AG04450 (cell line): ENCODE results near the gene PCDHGB2. TPM values are rescaled to one million over a fixed set of nuclear protein-coding genes. Genes with fewer than 3 reads are reported as not detected.
"Not testable (repeated sequence)": the region's sequence is repeated elsewhere in the genome, so short reads cannot be mapped to it uniquely, and the experiment has no call there.

Experiments
- CTCF ChIA-PET: fragments of 300-600, 350-600 bp; formaldehyde crosslinking; extraction: SDS; loops from one replicate; lab custom pipeline; 2022; ENCODE audit warnings: antibody characterized with exemption, inconsistent platforms; lab: Charles Lee
- POLR2A ChIA-PET: fragments of 350-600 bp; formaldehyde crosslinking; extraction: SDS; loops from one replicate; lab custom pipeline; 2021; ENCODE audit warnings: antibody characterized with exemption, inconsistent platforms; lab: Yijun Ruan, JAX
- DNase-seq: peaks from one replicate; pipeline ENCODE4 v3.0.0-alpha.2; 2011; ENCODE audit warnings: low read depth, low spot score
- H3K27ac ChIP-seq: one replicate; pipeline ENCODE4 v1.5.1; 2012; ENCODE audit warnings: low read depth, low read length, control low read depth
- H3K27me3 ChIP-seq: one replicate; pipeline ENCODE4 v1.6.0; 2012; ENCODE audit warnings: low read length; ENCODE audit not compliant: control insufficient read depth, insufficient read depth
- H3K4me3 ChIP-seq: 2 replicates; pipeline ENCODE4 v1.5.1; 2011; ENCODE audit warnings: mild to moderate bottlenecking, low read depth, low read length, control low read depth
- H3K9me3 ChIP-seq: 2 replicates; pipeline ENCODE4 v1.5.1; 2012; ENCODE audit warnings: low read length; ENCODE audit not compliant: control insufficient read depth, insufficient read depth
- CTCF ChIP-seq: IDR thresholded peaks from 2 replicates; pipeline ENCODE4 v1.5.1; 2011; ENCODE audit warnings: low read depth, low read length, control low read depth, inconsistent platforms
- polyA minus RNA-seq: library from RNA; depleted of rRNA, polyadenylated mRNA; stranded (reverse); fragments of >200 nt; gene quantifications from 2 replicates; pipeline ENCODE4 v1.2.3, GENCODE V29; 2011; rRNA and poly(A)+ RNA removed
- polyA plus RNA-seq: library from polyadenylated mRNA; depleted of rRNA; stranded (reverse); fragments of >200 nt; gene quantifications from 2 replicates; pipeline ENCODE4 v1.2.3, GENCODE V29; 2011; rRNA removed

PCDHGB2 gene
- polyA plus RNA-seq, result 4.6 and 4.8 TPM in 2 replicates
- polyA minus RNA-seq, result 12.4 and 13.9 TPM in 2 replicates

- POLR2A ChIA-PET, result no interaction called here
- H3K9me3 ChIP-seq, result peaks cover 65% of the 10 kb centered on the region
- H3K27me3 ChIP-seq, result peaks cover 17% of the 10 kb centered on the region
Observed at GRCh38 chr5:141359790-141360426, at the start of gene PCDHGB2. PCDHGB2 (plus strand) TSS chr5:141359994; CDS start chr5:141360136, 142 bp downstream.

GRCh38 chr5:141313711-141314110 is 46.1 kb upstream of the PCDHGB2 start:
- H3K27ac ChIP-seq, result no peak overlapping the region
- no peak overlapping the region for H3K4me3 ChIP-seq
- H3K27me3 ChIP-seq, result no peaks in the 10 kb centered on the region
- ChIA-PET POLR2A (no interaction called here), CTCF (no interaction called here)
- peaks cover 40% of the 10 kb centered on the region for H3K9me3 ChIP-seq
- no peak for TF ChIP-seq CTCF
- DNase-seq, result no peak

More at GRCh38 chr5:141359790-141360426, at the start of gene PCDHGB2:
- H3K27ac ChIP-seq, result peak within 1 kb of the TSS; percentile 49
- no peak for DNase-seq
- TF ChIP-seq CTCF, result peak; percentile 49
- H3K4me3 ChIP-seq, result peak within 1 kb of the TSS; percentile 50
- CTCF ChIA-PET, result interaction anchor here (0.6 to 1.3 kb wide), 5 partner anchors 198 to 207 kb away, joined by 3 to 12 read pairs (median 4); no protein-coding TSS in a partner anchor

GRCh38 chr5:141316963-141317362 is 42.8 kb upstream of the PCDHGB2 start:
- H3K27me3 ChIP-seq, DNase-seq, POLR2A ChIA-PET, H3K27ac ChIP-seq, H3K4me3 ChIP-seq: not testable (repeated sequence)
- H3K9me3 ChIP-seq, result peaks cover 59% of the 10 kb centered on the region
- CTCF ChIA-PET, result interaction anchor here (0.7 to 1.7 kb wide), 2 partner anchors 247 to 251 kb away, joined by 4 to 7 read pairs; no protein-coding TSS in a partner anchor

GRCh38 chr5:141319202-141319601 is 40.6 kb upstream of the PCDHGB2 start:
- no peak overlapping the region for H3K4me3 ChIP-seq
- H3K27me3 ChIP-seq, result no peaks in the 10 kb centered on the region
- TF ChIP-seq CTCF, result no peak
- no peak overlapping the region for H3K27ac ChIP-seq
- ChIA-PET POLR2A (no interaction called here), CTCF (interaction anchor here (0.9 to 5.9 kb wide), 17 partner anchors 9 to 248 kb away, joined by 3 to 86 read pairs (median 4); partner anchors contain the start of genes PCDHB14, PCDHB16, PCDHB9 and PCDHGA1)
- no peak for DNase-seq
- H3K9me3 ChIP-seq, result peaks cover 52% of the 10 kb centered on the region

GRCh38 chr5:141319699-141320098 is 40.1 kb upstream of the PCDHGB2 start:
- CTCF ChIA-PET, result interaction anchor here (0.6 to 5.9 kb wide), 33 partner anchors 8 to 603 kb away, joined by 3 to 86 read pairs (median 4); partner anchors contain the start of genes PCDHB14, PCDHB16, PCDHB9 and PCDHGA1
- TF ChIP-seq CTCF, result no peak
- Histone ChIP-seq H3K9me3 (peaks cover 52% of the 10 kb centered on the region), H3K4me3 (peak overlapping the region; percentile 84), H3K27ac (no peak overlapping the region), H3K27me3 (no peaks in the 10 kb centered on the region)
- no peak for DNase-seq
- POLR2A ChIA-PET, result interaction anchor here (1.1 to 1.8 kb wide), 5 partner anchors 9 to 244 kb away, joined by 3 to 12 read pairs (median 6); partner anchors contain the start of genes PCDHGA1 and PCDHGA2
